HEK293 (cell line): Measurements from ENCODE around the gene NAV2.

Experiments used
- CTCF ChIA-PET: fragments of 350-600 bp; formaldehyde crosslinking; extraction: SDS; loops from one replicate; lab custom pipeline; 2021; ENCODE audit warnings: antibody characterized with exemption; lab: Yijun Ruan, JAX
- POLR2A ChIA-PET: fragments of 300-600 bp; formaldehyde crosslinking; extraction: SDS; loops from one replicate; lab custom pipeline; 2020; ENCODE audit warnings: antibody characterized with exemption, inconsistent platforms; lab: Yijun Ruan, JAX
- H3K27ac ChIP-seq: fragments of 200-500 bp; sonication (Bioruptor generic); 2 replicates; pipeline ENCODE4 v1.5.1; 2014; ENCODE audit warnings: low read depth, low read length, control low read depth, inconsistent platforms; ENCODE audit errors: extremely low read depth
- H3K36me3 ChIP-seq, 2 experiments: fragments of 200-500 bp in 1 of 2; sonication (Bioruptor generic) in 1 of 2; 1 replicate in 1 of 2; 2 replicates in 1 of 2; pipeline ENCODE4 v1.5.1; 2014 to 2017; ENCODE audit warnings: inconsistent platforms in 2 of 2, low read length in 2 of 2; ENCODE audit not compliant: control insufficient read depth in 2 of 2, insufficient read depth in 1 of 2
- H3K4me1 ChIP-seq: fragments of 200-500 bp; sonication (Bioruptor generic); 2 replicates; pipeline ENCODE4 v1.5.1; 2014; ENCODE audit warnings: mild to moderate bottlenecking, low read length, inconsistent platforms; ENCODE audit not compliant: control insufficient read depth, insufficient read depth
- H3K4me3 ChIP-seq: 2 replicates; pipeline ENCODE4 v1.5.1; 2011; ENCODE audit warnings: low read depth, mild to moderate bottlenecking, control low read depth, low read length, moderate library complexity
- H3K9me3 ChIP-seq: fragments of 200-500 bp; sonication (Bioruptor generic); 2 replicates; pipeline ENCODE4 v1.5.1; 2014; ENCODE audit warnings: low read depth, low read length, inconsistent platforms; ENCODE audit not compliant: control insufficient read depth, insufficient read depth
- ATF2 ChIP-seq: fragments of 450-650 bp; formaldehyde crosslinking; IDR thresholded peaks from 2 replicates; pipeline ENCODE4 v1.5.1; 2016; ENCODE audit warnings: missing biosample characterization, missing genetic modification characterization, low read depth
- BCL6B ChIP-seq: fragments of 450-650 bp; formaldehyde crosslinking; IDR thresholded peaks from 2 replicates; pipeline ENCODE4 v1.5.1; 2017; ENCODE audit warnings: missing biosample characterization, missing genetic modification characterization
- FEZF1 ChIP-seq: fragments of 450-650 bp; formaldehyde crosslinking; IDR thresholded peaks from 2 replicates; pipeline ENCODE4 v1.5.1; 2016; ENCODE audit warnings: missing biosample characterization, missing genetic modification characterization
- ZBTB17 ChIP-seq: fragments of 450-650 bp; formaldehyde crosslinking; IDR thresholded peaks from 2 replicates; pipeline ENCODE4 v1.5.1; 2016; ENCODE audit warnings: missing biosample characterization, missing genetic modification characterization
- ZBTB20 ChIP-seq: fragments of 450-650 bp; formaldehyde crosslinking; IDR thresholded peaks from 2 replicates; pipeline ENCODE4 v1.5.1; 2016; ENCODE audit warnings: missing biosample characterization, missing genetic modification characterization
- ZBTB49 ChIP-seq: fragments of 450-650 bp; formaldehyde crosslinking; IDR thresholded peaks from 2 replicates; pipeline ENCODE4 v1.5.1; 2016; ENCODE audit warnings: missing biosample characterization, missing genetic modification characterization, low read depth
- ZNF121 ChIP-seq: fragments of 450-650 bp; formaldehyde crosslinking; IDR thresholded peaks from 2 replicates; pipeline ENCODE4 v1.5.1; 2016; ENCODE audit warnings: missing biosample characterization, missing genetic modification characterization
- ZNF214 ChIP-seq: fragments of 450-650 bp; formaldehyde crosslinking; IDR thresholded peaks from 2 replicates; pipeline ENCODE4 v1.5.1; 2017; ENCODE audit warnings: missing biosample characterization, mild to moderate bottlenecking, missing genetic modification characterization, borderline replicate concordance
- ZNF311 ChIP-seq: fragments of 450-650 bp; formaldehyde crosslinking; IDR thresholded peaks from 2 replicates; pipeline ENCODE4 v1.5.1; 2017; ENCODE audit warnings: missing biosample characterization, missing genetic modification characterization, borderline replicate concordance
- ZNF324 ChIP-seq: fragments of 450-650 bp; formaldehyde crosslinking; IDR thresholded peaks from 2 replicates; pipeline ENCODE4 v1.5.1; 2016; ENCODE audit warnings: missing biosample characterization, missing genetic modification characterization
- ZNF362 ChIP-seq: fragments of 450-650 bp; formaldehyde crosslinking; IDR thresholded peaks from 2 replicates; pipeline ENCODE4 v1.5.1; 2016; ENCODE audit warnings: missing biosample characterization, missing genetic modification characterization
- ZNF544 ChIP-seq: fragments of 450-650 bp; formaldehyde crosslinking; IDR thresholded peaks from 2 replicates; pipeline ENCODE4 v1.5.0; 2017; ENCODE audit warnings: missing biosample characterization, missing genetic modification characterization
- ZNF555 ChIP-seq: fragments of 450-650 bp; formaldehyde crosslinking; conservative IDR thresholded peaks from 2 replicates; pipeline ENCODE4 v1.5.1; 2017; ENCODE audit warnings: missing biosample characterization, mild to moderate bottlenecking, missing genetic modification characterization, inconsistent platforms
- ZNF629 ChIP-seq: fragments of 450-650 bp; formaldehyde crosslinking; IDR thresholded peaks from 2 replicates; pipeline ENCODE4 v1.5.1; 2017; ENCODE audit warnings: missing biosample characterization, missing genetic modification characterization
- ZNF692 ChIP-seq: fragments of 450-650 bp; formaldehyde crosslinking; IDR thresholded peaks from 2 replicates; pipeline ENCODE4 v1.5.1; 2016; ENCODE audit warnings: missing biosample characterization, missing genetic modification characterization
- ZNF777 ChIP-seq: fragments of 450-650 bp; formaldehyde crosslinking; IDR thresholded peaks from 2 replicates; pipeline ENCODE4 v1.5.1; 2017; ENCODE audit warnings: missing biosample characterization, missing genetic modification characterization, borderline replicate concordance
- TF ChIP-seq, protein P1 (sequence below): fragments of 450-650 bp; formaldehyde crosslinking; IDR thresholded peaks from 2 replicates; pipeline ENCODE4 v1.5.1; 2016; ENCODE audit warnings: missing biosample characterization, missing genetic modification characterization

The NAV2 gene

GRCh38 chr11:19946681-19947080 lies 234.0 kb downstream of the NAV2 start:
- H3K27ac ChIP-seq, result no peak overlapping the region
- no peak overlapping the region for H3K4me3 ChIP-seq
- CTCF ChIA-PET, result interaction anchor here (0.9 to 2.5 kb wide), 3 partner anchors 9 to 405 kb away, joined by 3 to 10 read pairs (median 5); no protein-coding TSS in a partner anchor
- H3K4me1 ChIP-seq, result no peaks in the 10 kb centered on the region
- POLR2A ChIA-PET, result no interaction called here
- no peaks in the 10 kb centered on the region for H3K9me3 ChIP-seq
- TF ChIP-seq ZNF544 (tag by site-specific recombination) (no peak), BCL6B (no peak), ZNF121 (no peak), ZNF555 (tag by site-specific recombination) (no peak), ZBTB20 (tag by site-specific recombination) (no peak), ZNF629 (tag by site-specific recombination) (no peak), ZNF214 (tag by site-specific recombination) (no peak)
- TF ChIP-seq, protein P1, sequence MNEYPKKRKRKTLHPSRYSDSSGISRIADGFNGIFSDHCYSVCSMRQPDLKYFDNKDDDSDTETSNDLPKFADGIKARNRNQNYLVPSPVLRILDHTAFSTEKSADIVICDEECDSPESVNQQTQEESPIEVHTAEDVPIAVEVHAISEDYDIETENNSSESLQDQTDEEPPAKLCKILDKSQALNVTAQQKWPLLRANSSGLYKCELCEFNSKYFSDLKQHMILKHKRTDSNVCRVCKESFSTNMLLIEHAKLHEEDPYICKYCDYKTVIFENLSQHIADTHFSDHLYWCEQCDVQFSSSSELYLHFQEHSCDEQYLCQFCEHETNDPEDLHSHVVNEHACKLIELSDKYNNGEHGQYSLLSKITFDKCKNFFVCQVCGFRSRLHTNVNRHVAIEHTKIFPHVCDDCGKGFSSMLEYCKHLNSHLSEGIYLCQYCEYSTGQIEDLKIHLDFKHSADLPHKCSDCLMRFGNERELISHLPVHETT (tag by site-specific recombination), result no peak
- H3K36me3 ChIP-seq, result peaks cover 0 to 9% of the 10 kb centered on the region in 2 experiments; a peak in 1 of 3 replicates

DNA sequence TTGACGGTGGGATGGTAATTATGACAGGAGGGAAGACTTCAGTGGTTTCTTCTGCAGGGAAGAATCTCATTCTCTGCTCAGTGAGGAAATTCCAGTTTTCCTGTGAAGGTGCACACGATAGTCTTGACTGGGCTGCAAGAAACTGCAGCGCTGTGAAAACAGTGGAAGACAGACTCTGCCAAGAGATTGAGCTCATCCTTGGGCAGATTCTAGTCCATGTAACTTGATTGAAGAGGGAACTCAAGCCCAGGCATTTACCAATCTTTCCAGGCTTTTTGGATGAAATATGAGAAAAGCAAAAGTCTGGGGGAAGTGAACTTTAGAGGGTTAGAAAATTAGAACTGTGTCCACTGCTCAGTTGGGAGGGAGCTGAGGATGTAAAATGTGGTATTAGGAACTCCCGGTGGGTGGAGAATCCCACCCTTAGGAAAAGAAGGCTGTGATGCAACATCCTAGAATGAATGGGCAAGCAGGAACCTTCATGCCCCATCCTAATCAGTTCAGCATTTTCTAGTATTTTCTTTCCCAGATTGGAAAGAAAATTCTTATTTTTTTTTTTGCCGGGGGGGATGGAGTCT lies 235.0 kb downstream of the NAV2 start:
- CTCF ChIA-PET, result interaction anchor here (0.6 to 2.5 kb wide), 5 partner anchors 10 to 185 kb away, joined by 3 to 10 read pairs (median 4); no protein-coding TSS in a partner anchor

More for the DNA sequence above, 235.0 kb downstream of the NAV2 start:
- Histone ChIP-seq H3K27ac (no peak overlapping the region), H3K9me3 (no peaks in the 10 kb centered on the region), H3K4me3 (no peak overlapping the region), H3K36me3 (peaks cover 0 to 9% of the 10 kb centered on the region in 2 experiments; a peak in 1 of 3 replicates), H3K4me1 (peaks cover 2% of the 10 kb centered on the region)
- POLR2A ChIA-PET, result no interaction called here
- TF ChIP-seq ZBTB49 (tag by site-specific recombination), result no peak
- TF ChIP-seq ZNF777, result no peak
- TF ChIP-seq ZBTB17 (tag by site-specific recombination), result no peak
- no peak for TF ChIP-seq ZNF362
- TF ChIP-seq ZNF692 (tag by site-specific recombination), result no peak
- no peak for TF ChIP-seq ZNF324 (tag by site-specific recombination)
- TF ChIP-seq ZNF311 (tag by site-specific recombination), result no peak
- no peak for TF ChIP-seq ATF2 (tag by site-specific recombination)
- TF ChIP-seq FEZF1, result no peak
